Measurements from ENCODE around the gene ANKFY1. TPM values are rescaled to one million over a fixed set of nuclear protein-coding genes. Genes with fewer than 3 reads are reported as not detected.

ANKFY1 gene
- total RNA-seq = 10 to 100 TPM; 79.1 to 87.5 TPM

- peaks cover 36% of the 10 kb centered on the region for H3K36me3 Mint-ChIP-seq (ENCODE audit: low read depth)
- H3K27ac Mint-ChIP-seq = peak within 1 kb of the TSS; percentile 90
- ChIA-PET CTCF (interaction anchor here (0.7 to 7.6 kb wide), 2 partner anchors 15 to 23 kb away, joined by 3 to 43 read pairs; no protein-coding TSS in a partner anchor), POLR2A (no interaction called here)
- no peaks in the 10 kb centered on the region for H3K27me3 Mint-ChIP-seq
- peak; percentile 98 for DNase-seq
- peaks cover 31% of the 10 kb centered on the region for H3K4me1 Mint-ChIP-seq
- H3K4me3 Mint-ChIP-seq = peak within 1 kb of the TSS; percentile 91
- H3K9me3 Mint-ChIP-seq = peaks cover 6% of the 10 kb centered on the region
These were observed at the start of gene ANKFY1 for GRCh38 chr17:4263282-4264215. Gene ANKFY1 (minus strand): TSS chr17:4263979. CDS start chr17:4263941, 38 bp downstream.

GRCh38 chr17:4310354-4311060, 46.7 kb upstream of the ANKFY1 start:
- CTCF ChIA-PET = no interaction called here

GRCh38 chr17:4309897-4310296, 46.1 kb upstream of the ANKFY1 start:
- H3K9me3 Mint-ChIP-seq = no peaks in the 10 kb centered on the region
- peaks cover 5% of the 10 kb centered on the region for H3K36me3 Mint-ChIP-seq (ENCODE audit: low read depth)
- CTCF ChIA-PET = no interaction called here
- DNase-seq = no peak
- H3K4me1 Mint-ChIP-seq = peaks cover 34% of the 10 kb centered on the region
- H3K27ac Mint-ChIP-seq = no peak overlapping the region
- POLR2A ChIA-PET = no interaction called here
- no peak overlapping the region for H3K4me3 Mint-ChIP-seq
- no peaks in the 10 kb centered on the region for H3K27me3 Mint-ChIP-seq

More at GRCh38 chr17:4310354-4311060, 46.7 kb upstream of the ANKFY1 start:
- Mint-ChIP-seq H3K27me3 (no peaks in the 10 kb centered on the region), H3K9me3 (no peaks in the 10 kb centered on the region), H3K4me3 (no peak overlapping the region), H3K36me3 (ENCODE audit: low read depth) (peaks cover 4% of the 10 kb centered on the region), H3K4me1 (peaks cover 35% of the 10 kb centered on the region), H3K27ac (peak overlapping the region; percentile 20)
- POLR2A ChIA-PET = no interaction called here
- no peak for DNase-seq

- ChIA-PET POLR2A (no interaction called here), CTCF (interaction anchor here (1.0 kb wide), 1 partner anchor 39 kb away, joined by 3 read pairs; no protein-coding TSS in a partner anchor)
- H3K36me3 Mint-ChIP-seq (ENCODE audit: low read depth) = peaks cover 7% of the 10 kb centered on the region
- H3K9me3 Mint-ChIP-seq = no peaks in the 10 kb centered on the region
- no peaks in the 10 kb centered on the region for H3K27me3 Mint-ChIP-seq
- peaks cover 18% of the 10 kb centered on the region for H3K4me1 Mint-ChIP-seq
- no peak overlapping the region for H3K4me3 Mint-ChIP-seq
- H3K27ac Mint-ChIP-seq = no peak overlapping the region
- no peak for DNase-seq
These were observed 43.6 kb upstream of the ANKFY1 start for GRCh38 chr17:4307179-4307930.

- no peak for DNase-seq
- H3K27me3 Mint-ChIP-seq = no peaks in the 10 kb centered on the region
- H3K9me3 Mint-ChIP-seq = no peaks in the 10 kb centered on the region
- CTCF ChIA-PET = no interaction called here
- peaks cover 16% of the 10 kb centered on the region for H3K4me1 Mint-ChIP-seq
- H3K36me3 Mint-ChIP-seq (ENCODE audit: low read depth) = peaks cover 13% of the 10 kb centered on the region
- no peak overlapping the region for H3K27ac Mint-ChIP-seq
- no peak overlapping the region for H3K4me3 Mint-ChIP-seq
- POLR2A ChIA-PET = no interaction called here
These were observed 41.4 kb upstream of the ANKFY1 start for GRCh38 chr17:4305224-4305623.

GRCh38 chr17:4304417-4305027, 40.7 kb upstream of the ANKFY1 start:
- ChIA-PET POLR2A (interaction anchor here (0.6 kb wide), 1 partner anchor 79 kb away, joined by 3 read pairs; no protein-coding TSS in a partner anchor), CTCF (no interaction called here)
- peak; percentile 77 for DNase-seq
- no peaks in the 10 kb centered on the region for H3K27me3 Mint-ChIP-seq
- no peak overlapping the region for H3K27ac Mint-ChIP-seq
- H3K36me3 Mint-ChIP-seq (ENCODE audit: low read depth) = peaks cover 13% of the 10 kb centered on the region
- peaks cover 12% of the 10 kb centered on the region for H3K4me1 Mint-ChIP-seq
- H3K4me3 Mint-ChIP-seq = no peak overlapping the region
- no peaks in the 10 kb centered on the region for H3K9me3 Mint-ChIP-seq

- H3K36me3 Mint-ChIP-seq (ENCODE audit: low read depth) = peaks cover 13% of the 10 kb centered on the region
- H3K27ac Mint-ChIP-seq = peak overlapping the region; percentile 19
- CTCF ChIA-PET = interaction anchor here (1.1 kb wide), 1 partner anchor 12 kb away, joined by 3 read pairs; no protein-coding TSS in a partner anchor
- H3K27me3 Mint-ChIP-seq = no peaks in the 10 kb centered on the region
- POLR2A ChIA-PET = no interaction called here
- no peak for DNase-seq
- H3K4me1 Mint-ChIP-seq = no peaks in the 10 kb centered on the region
- no peak overlapping the region for H3K4me3 Mint-ChIP-seq
- H3K9me3 Mint-ChIP-seq = no peaks in the 10 kb centered on the region
These were observed 37.3 kb upstream of the ANKFY1 start for GRCh38 chr17:4301066-4301465.

- H3K36me3 Mint-ChIP-seq (ENCODE audit: low read depth) = peaks cover 12% of the 10 kb centered on the region
- CTCF ChIA-PET = interaction anchor here (1.2 kb wide), 1 partner anchor 82 kb away, joined by 5 read pairs; no protein-coding TSS in a partner anchor
- no peak for DNase-seq
- H3K4me3 Mint-ChIP-seq = no peak overlapping the region
- no peaks in the 10 kb centered on the region for H3K4me1 Mint-ChIP-seq
- no peaks in the 10 kb centered on the region for H3K9me3 Mint-ChIP-seq
- H3K27me3 Mint-ChIP-seq = no peaks in the 10 kb centered on the region
- POLR2A ChIA-PET = no interaction called here
- no peak overlapping the region for H3K27ac Mint-ChIP-seq
These were observed 33.6 kb upstream of the ANKFY1 start for GRCh38 chr17:4297351-4297750.

GRCh38 chr17:4295686-4296085, 31.9 kb upstream of the ANKFY1 start:
- H3K36me3 Mint-ChIP-seq (ENCODE audit: low read depth) = peaks cover 8% of the 10 kb centered on the region
- H3K27me3 Mint-ChIP-seq = no peaks in the 10 kb centered on the region
- DNase-seq = no peak
- no peaks in the 10 kb centered on the region for H3K4me1 Mint-ChIP-seq
- H3K4me3 Mint-ChIP-seq = no peak overlapping the region
- no peaks in the 10 kb centered on the region for H3K9me3 Mint-ChIP-seq
- ChIA-PET POLR2A (no interaction called here), CTCF (interaction anchor here (0.6 kb wide), 1 partner anchor 128 kb away, joined by 3 read pairs; no protein-coding TSS in a partner anchor)
- no peak overlapping the region for H3K27ac Mint-ChIP-seq

- ChIA-PET POLR2A (no interaction called here), CTCF (no interaction called here)
- DNase-seq = no peak
- H3K9me3 Mint-ChIP-seq = no peaks in the 10 kb centered on the region
- no peak overlapping the region for H3K4me3 Mint-ChIP-seq
- peaks cover 15% of the 10 kb centered on the region for H3K36me3 Mint-ChIP-seq (ENCODE audit: low read depth)
- no peaks in the 10 kb centered on the region for H3K4me1 Mint-ChIP-seq
- H3K27me3 Mint-ChIP-seq = no peaks in the 10 kb centered on the region
- no peak overlapping the region for H3K27ac Mint-ChIP-seq
These were observed 29.8 kb upstream of the ANKFY1 start for GRCh38 chr17:4293572-4293971.

GRCh38 chr17:4287710-4288109, 23.9 kb upstream of the ANKFY1 start:
- CTCF ChIA-PET = interaction anchor here (0.6 to 0.7 kb wide), 2 partner anchors 15 to 40 kb away, joined by 3 read pairs; no protein-coding TSS in a partner anchor
- H3K4me1 Mint-ChIP-seq = no peaks in the 10 kb centered on the region
- POLR2A ChIA-PET = no interaction called here
- no peaks in the 10 kb centered on the region for H3K27me3 Mint-ChIP-seq
- H3K36me3 Mint-ChIP-seq (ENCODE audit: low read depth) = peaks cover 19% of the 10 kb centered on the region
- no peak overlapping the region for H3K27ac Mint-ChIP-seq
- H3K4me3 Mint-ChIP-seq = no peak overlapping the region
- H3K9me3 Mint-ChIP-seq = no peaks in the 10 kb centered on the region
- DNase-seq = no peak

- H3K4me1 Mint-ChIP-seq = peaks cover 2% of the 10 kb centered on the region
- CTCF ChIA-PET = no interaction called here
- POLR2A ChIA-PET = no interaction called here
These were observed 12.7 kb upstream of the ANKFY1 start for GRCh38 chr17:4276514-4276913.

More at GRCh38 chr17:4276514-4276913, 12.7 kb upstream of the ANKFY1 start:
- no peaks in the 10 kb centered on the region for H3K9me3 Mint-ChIP-seq
- H3K4me3 Mint-ChIP-seq = no peak overlapping the region
- peaks cover 32% of the 10 kb centered on the region for H3K36me3 Mint-ChIP-seq (ENCODE audit: low read depth)
- H3K27me3 Mint-ChIP-seq = no peaks in the 10 kb centered on the region
- no peak overlapping the region for H3K27ac Mint-ChIP-seq
- DNase-seq = no peak
